Limb (tissue), 2 donors: ENCODE results near the gene SHISA5.
A peak's percentile ranks its signal among the peaks of the same experiment; 100 is the strongest.
"Not testable (repeated sequence)": the region's sequence is repeated elsewhere in the genome, so short reads cannot be mapped to it uniquely, and the experiment has no call there.

Experiments
- DNase-seq, 2 donors: peaks; one replicate each; pipeline ENCODE4 v3.0.0-alpha.2; 2016; ENCODE audit errors: extremely low spot score in 2 of 2

SHISA5 gene

GRCh38 chr3:48461767-48462166, 42.2 kb downstream of the SHISA5 start:
- not testable (repeated sequence) for DNase-seq

DNA sequence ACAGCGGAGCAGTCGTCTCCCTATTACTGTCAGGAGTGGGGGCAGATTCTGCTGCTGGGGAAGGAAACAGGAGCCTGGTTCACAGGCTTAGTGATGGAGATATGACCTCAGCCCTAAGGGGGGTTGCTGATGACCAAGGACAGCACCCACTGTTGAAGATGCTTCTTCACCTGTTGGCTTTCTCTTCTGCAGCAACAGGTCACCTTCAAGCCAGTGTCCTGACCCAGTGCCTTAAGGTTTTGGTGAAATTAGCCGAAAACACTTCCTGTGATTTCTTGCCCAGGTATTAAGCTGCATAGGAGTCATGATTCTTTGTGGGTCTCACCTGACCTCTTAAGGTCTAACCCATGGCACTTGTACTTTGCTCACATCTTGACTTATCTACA, 43.5 kb downstream of the SHISA5 start:
- no peak for DNase-seq

DNA sequence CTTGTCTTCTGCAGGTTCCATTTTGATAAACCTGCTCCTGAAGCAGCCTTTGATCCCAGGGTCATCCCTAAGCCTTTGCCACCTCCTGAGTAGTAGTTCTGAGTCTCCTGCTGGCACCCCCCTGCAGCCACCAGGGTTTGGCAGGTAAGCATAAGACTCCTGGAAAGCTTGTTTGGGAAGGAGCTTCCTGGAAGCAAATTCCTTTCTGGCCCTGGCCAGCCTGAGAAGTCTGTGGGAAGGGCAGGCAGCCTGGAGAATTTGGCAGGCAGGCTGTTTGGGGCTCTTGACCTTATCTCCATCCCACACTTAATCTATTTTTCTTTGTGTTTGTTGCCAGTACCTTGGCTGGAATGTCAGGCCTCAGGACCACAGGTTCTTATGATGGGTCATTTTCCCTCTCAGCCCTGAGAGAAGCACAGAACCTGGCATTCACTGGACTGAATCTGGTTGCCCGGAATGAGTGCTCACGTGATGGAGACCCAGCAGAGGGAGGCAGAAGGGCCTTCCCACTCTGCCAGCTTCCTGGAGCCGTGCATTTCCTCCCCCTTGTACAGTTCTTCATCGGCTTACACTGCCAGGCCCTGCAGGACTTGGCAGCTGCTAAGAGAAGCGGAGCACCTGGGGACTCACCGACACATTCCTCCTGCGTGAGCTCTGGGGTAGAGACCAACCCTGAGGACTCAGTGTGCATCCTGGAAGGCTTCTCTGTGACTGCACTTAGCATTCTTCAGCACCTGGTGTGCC, 44.0 kb downstream of the SHISA5 start:
- DNase-seq, result no peak

DNA sequence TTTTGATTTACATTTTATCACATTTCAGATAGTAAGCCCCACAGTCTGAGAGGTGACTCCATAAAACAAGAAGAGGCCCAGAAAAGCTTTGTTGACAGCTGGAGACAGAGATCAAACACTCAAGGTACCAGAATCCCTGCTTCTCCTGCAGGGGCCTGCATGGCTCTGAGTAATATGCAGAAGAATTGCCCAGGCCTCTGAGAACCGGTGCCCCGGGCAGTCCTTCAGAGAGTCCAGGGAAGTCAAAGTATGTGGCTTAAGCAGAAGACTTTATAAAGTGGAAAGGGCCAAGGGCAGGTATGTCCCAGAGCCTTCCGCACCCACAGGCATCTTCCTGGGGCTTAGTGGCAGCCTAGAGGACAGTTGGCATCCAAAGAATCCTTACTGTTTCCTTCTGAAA, 44.6 kb downstream of the SHISA5 start:
- DNase-seq, result no peak

DNA sequence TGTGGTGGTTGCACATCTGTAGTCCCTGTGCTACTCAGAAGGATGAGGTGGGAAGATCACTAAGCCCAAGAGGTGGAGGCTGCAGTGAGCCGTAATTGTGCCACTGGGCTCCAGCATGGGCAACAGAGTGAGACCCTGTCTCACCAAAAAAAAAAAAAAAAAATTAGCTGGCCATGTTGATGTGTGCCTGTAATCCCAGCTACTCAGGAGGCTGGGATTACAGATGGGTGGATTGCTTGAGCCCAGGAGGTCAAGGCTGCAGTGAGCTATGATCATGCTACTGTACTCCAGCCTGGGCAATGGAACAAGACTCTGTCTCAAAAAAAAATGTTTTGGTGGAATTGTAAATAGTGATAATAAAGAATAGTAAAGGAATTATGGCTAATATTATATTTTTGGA, 47.5 kb downstream of the SHISA5 start:
- no peak for DNase-seq

DNA sequence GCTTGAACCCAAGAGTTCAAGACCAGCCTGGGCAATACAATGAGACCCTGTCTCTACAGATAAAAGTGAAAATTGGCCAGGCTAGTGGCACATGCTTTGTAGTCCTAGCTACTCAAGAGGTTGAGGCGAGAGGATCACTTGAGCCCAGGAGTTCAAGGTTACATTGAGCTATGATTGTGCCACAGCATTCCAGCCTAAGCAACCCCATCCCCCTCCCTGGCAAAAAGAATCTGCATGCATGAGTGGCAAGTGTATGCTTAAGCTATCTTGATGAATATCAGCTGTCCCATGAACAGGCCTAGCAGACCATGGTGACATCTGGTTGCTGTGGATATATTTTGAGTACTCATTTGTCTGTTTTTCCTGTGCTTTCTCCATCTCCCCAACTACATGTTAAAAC, 52.7 kb downstream of the SHISA5 start:
- DNase-seq, result no peak

DNA sequence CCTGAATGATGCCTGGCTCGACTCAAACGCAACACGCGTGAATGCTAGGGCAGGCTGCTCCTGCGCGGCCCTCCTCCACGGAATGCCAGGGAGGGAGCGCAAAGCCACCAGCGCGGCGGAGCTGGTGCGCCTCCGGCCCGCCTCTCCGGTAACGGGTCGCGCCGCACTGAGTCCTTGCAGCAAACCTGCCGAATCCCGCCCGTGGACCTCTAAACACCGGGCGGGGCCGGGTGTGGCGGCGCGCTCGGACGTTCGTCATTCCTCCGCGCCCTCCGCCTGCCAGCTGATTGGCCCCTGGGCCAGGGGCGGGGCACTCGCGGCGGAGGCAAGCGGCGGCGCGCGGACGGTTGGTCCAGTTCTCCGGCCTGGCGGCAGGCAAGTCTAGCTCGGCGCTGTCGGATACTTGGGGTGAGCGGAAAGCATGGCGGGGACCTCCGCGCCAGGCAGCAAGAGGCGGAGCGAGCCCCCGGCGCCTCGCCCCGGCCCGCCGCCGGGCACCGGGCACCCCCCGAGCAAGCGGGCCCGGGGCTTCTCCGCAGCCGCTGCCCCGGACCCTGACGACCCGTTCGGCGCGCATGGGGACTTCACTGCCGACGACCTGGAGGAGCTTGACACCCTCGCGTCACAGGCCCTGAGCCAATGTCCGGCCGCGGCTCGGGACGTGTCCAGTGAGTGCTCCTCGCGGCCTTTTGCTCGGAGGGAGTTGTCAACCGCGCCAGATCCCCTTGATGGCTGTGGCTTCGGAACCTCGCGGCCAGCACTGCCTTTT, 57.4 kb downstream of the SHISA5 start, which contains the start of gene ATRIP:
ATRIP (plus strand) TSS at position 313 of the 769 bp plus-strand sequence; CDS start at position 422, 109 bp downstream.
- peak; percentile 86 to 93 for DNase-seq

DNA sequence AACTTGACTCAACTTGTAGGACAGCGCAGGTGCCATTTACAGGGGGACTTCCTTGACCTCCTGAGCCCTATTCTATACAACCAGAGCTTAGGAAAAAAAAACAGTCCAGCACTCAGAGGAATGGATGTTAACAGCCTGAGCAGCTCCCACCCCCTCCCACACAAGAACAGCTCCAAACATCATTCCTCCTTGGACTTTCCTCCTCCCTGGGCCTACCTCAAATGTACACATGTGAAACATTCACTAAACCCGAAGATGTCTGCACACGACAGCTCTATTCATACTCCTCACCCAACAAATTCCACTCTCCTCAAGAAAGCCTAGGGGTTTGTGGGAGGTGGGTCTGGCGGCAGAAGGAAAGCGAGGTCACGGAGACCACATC, 57.9 kb downstream of the SHISA5 start:
- DNase-seq, result no peak

GRCh38 chr3:48445277-48445882, 58.6 kb downstream of the SHISA5 start:
- no peak for DNase-seq

GRCh38 chr3:48441940-48442339, 62.0 kb downstream of the SHISA5 start:
- DNase-seq, result no peak

GRCh38 chr3:48440590-48440958, 63.4 kb downstream of the SHISA5 start:
- DNase-seq, result no peak

DNA sequence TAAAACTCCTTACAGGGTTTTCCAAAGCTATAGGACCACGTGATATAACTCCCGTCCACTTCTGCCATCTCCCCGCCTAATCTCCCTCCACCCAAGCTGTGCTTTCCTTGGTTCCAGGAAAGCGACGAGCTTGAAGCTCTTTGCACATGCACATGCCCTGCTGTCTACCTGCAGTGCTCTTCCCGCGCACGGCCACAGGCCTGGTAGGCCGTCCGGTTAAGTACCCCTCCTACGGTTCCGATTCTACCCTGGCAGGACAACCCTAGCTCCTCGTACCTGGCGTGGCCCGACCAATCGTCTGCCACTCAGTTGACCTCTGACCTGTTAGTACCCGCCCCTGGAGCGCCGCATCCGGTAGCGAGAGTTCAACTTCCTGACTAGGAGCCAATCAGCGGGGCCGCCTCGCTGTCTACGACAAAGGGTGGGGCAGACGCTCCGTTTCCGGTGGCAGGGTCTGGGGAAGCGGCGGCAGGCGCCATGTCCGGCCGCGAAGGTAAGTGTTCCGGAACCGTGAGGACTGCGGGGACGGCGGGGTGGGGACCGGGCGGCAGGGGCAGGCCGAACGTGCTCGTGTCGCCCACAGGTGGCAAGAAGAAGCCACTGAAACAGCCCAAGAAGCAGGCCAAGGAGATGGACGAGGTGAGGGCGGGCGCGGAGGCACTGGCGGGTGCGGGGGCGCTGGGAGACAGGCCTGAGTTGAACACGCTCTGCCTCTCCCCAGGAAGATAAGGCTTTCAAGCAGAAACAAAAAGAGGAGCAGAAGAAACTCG, 64.0 kb downstream of the SHISA5 start, which contains the start of the genes CCDC51 and TMA7:
CCDC51 (minus strand) TSS at position 300 of the 770 bp plus-strand sequence. CDS start 4,991 bp downstream, outside the sequence.
TMA7 (plus strand) TSS at position 438 of the 770 bp plus-strand sequence; CDS start at position 478, 40 bp downstream.
- peak; percentile 97 for DNase-seq

DNA sequence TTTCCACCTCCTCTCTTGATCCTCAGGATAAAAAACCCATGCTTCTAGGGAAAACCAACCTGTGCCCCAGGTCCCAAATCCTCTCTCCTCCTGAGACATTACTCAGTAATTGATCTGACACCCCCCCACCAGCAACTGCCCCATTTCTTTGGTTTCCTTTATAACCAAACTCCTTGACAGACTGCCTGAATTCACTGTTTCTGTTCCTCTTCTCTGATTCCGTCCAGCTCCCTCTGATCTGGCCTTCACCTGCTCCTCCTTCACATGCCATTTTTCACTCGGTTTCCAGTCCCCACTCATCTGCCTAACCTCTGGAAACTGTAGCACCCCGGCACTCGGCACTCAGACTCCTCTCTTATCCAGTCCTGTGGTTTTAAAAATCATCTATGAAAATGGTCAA, 66.2 kb downstream of the SHISA5 start:
- no peak for DNase-seq

DNA sequence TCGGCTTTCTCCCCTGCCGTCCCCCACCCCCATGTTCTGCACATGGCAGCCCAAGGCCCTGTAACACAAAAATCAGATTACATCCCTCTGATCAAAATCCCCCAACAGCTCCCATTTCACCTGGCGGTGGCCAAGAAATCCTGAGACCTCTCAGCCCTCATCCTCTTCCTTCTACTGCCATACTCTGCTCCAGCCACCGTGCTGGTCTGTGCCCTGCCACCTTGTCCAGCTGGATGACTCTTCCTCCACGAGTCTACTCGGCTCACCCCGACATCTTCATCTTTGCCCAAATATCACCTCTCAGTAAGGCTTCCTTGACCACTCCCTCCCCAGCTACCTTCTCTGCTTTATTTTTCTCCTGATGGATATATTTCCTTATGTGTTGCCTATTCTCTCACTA, 67.1 kb downstream of the SHISA5 start:
- no peak for DNase-seq

- no peak for DNase-seq
These were observed 67.5 kb downstream of the SHISA5 start for GRCh38 chr3:48436477-48436787.

DNA sequence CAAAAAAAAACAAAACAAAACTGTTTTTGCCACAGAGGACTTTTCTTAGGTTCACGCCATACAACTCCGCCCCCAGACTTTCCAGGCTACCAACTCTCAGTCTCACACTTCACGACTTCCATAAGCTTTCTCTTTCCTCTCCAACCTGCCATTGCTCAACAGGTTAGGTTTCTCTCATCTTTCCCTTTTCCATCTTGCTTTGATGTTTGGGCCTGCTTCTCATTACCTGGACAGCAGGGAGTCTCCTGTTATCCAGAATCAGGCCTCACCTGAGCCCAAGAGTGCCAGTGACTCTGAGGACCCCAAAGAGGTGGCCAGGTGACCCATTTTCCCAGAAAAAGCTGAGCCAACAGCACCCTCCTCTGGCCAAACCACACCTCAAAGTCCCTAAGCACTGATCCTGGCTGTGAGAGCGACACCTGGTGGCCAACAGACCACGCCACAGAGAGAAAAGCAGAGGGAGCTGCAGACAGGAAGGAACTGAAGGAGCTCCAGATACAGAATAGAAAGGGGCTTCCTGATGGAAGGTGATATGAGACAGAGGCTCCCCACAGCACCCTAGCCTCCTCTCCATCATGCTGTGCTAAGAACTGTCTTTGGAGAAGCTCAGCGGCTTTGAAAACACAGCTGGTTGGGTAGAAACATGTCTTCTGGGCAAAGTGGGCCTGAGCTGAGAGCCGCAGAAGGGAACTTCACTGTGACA, 68.0 kb downstream of the SHISA5 start:
- peak; percentile 83 to 88 for DNase-seq

DNA sequence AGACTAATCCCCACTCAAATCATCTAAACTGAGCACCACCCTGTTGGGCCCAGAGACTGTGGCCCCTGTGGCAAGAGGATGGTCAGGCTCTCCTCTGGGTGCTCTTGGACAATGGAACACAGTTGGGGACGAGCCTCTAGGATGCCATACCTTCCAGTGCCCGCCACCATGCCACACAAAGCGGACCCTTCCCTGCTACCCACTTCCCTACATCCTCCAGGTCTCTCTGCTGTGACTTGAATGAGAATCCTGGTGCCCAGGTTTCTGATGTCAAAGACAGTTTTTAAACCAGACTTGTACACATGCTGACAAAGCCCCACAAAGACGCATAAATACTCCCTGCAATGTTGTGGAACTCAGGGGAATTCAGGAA, 68.8 kb downstream of the SHISA5 start:
- no peak for DNase-seq

DNA sequence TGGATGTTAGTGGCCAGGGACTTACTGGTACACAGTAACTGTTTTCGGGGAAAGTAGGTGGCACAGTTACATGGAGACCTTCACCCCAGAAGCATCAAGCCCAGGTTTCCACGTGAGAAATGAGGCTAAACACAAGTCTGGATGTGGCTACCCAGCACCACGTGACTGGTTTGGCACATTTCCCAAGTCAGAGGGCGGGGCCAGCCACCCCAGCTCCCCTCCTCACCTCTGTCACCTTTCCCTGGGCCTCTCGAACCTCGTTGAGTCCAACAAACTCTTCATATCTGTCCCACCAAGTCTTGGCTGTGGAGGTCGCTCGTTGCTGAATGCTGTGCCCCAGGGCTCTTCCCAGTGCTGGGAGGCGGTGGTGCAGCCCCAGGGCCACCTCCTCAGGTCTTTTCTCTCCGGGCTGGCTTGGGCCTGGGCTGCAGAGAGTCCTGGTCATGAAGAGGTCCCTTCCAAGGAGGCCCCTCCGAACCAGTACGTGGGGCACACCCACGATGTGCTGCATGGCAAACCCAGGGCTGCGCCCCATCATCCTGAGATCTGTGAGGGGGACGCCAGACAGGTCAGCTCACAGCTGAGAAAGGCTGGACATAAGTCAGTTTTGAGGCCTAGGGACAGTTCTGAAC, 69.3 kb downstream of the SHISA5 start:
- peak in 1 of 2 donors; percentile 29 for DNase-seq

DNA sequence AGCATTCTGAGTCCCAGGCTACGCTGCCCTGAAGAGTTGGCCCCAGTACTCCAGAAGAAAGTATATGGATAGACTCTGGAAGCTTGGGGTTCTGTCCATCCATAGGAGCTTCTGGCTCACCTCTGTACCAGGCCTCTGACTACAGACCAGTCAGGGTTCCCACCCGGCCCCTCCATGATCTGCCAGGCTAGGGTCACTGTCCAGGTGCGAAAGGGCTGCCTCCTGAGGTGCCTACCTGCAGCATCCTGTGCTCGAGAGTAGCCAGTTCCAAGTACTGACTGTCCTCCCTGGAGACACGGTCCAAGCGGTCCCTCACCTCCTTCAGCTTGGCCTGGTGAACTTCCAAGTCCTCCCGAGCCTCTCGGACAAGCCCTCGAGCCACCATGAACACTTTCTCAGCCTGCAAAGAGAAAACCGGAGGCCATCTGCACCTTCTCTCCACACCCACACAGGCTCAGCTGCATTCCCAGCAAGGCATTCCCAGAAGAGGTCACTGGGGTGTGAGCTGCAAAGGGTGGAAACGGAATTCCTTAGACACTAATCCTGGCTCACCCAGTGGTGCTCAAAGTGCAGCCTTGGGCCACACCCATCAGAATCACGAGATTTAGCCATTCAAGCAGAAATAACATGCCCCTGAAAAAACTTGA, 70.4 kb downstream of the SHISA5 start:
- peak in 1 of 2 donors; percentile 27 for DNase-seq
